HEK293 (cell line): ENCODE data around the gene KSR1.
A peak's percentile ranks its signal among the peaks of the same experiment; 100 is the strongest.

Source experiments
- CTCF ChIA-PET: fragments of 350-600 bp; formaldehyde crosslinking; extraction: SDS; loops from one replicate; lab custom pipeline; 2021; ENCODE audit warnings: antibody characterized with exemption; lab: Yijun Ruan, JAX
- POLR2A ChIA-PET: fragments of 300-600 bp; formaldehyde crosslinking; extraction: SDS; loops from one replicate; lab custom pipeline; 2020; ENCODE audit warnings: antibody characterized with exemption, inconsistent platforms; lab: Yijun Ruan, JAX
- H3K27ac ChIP-seq: fragments of 200-500 bp; sonication (Bioruptor generic); 2 replicates; pipeline ENCODE4 v1.5.1; 2014; ENCODE audit warnings: low read depth, low read length, control low read depth, inconsistent platforms; ENCODE audit errors: extremely low read depth
- H3K36me3 ChIP-seq, 2 experiments: fragments of 200-500 bp in 1 of 2; sonication (Bioruptor generic) in 1 of 2; 1 replicate in 1 of 2; 2 replicates in 1 of 2; pipeline ENCODE4 v1.5.1; 2014 to 2017; ENCODE audit warnings: inconsistent platforms in 2 of 2, low read length in 2 of 2; ENCODE audit not compliant: control insufficient read depth in 2 of 2, insufficient read depth in 1 of 2
- H3K4me1 ChIP-seq: fragments of 200-500 bp; sonication (Bioruptor generic); 2 replicates; pipeline ENCODE4 v1.5.1; 2014; ENCODE audit warnings: mild to moderate bottlenecking, low read length, inconsistent platforms; ENCODE audit not compliant: control insufficient read depth, insufficient read depth
- H3K4me3 ChIP-seq: 2 replicates; pipeline ENCODE4 v1.5.1; 2011; ENCODE audit warnings: low read depth, mild to moderate bottlenecking, control low read depth, low read length, moderate library complexity
- H3K9me3 ChIP-seq: fragments of 200-500 bp; sonication (Bioruptor generic); 2 replicates; pipeline ENCODE4 v1.5.1; 2014; ENCODE audit warnings: low read depth, low read length, inconsistent platforms; ENCODE audit not compliant: control insufficient read depth, insufficient read depth
- IKZF3 ChIP-seq: fragments of 450-650 bp; IDR thresholded peaks from 2 replicates; pipeline ENCODE4 v1.5.0; 2018; ENCODE audit warnings: missing biosample characterization, mild to moderate bottlenecking, missing genetic modification characterization, moderate library complexity
- PRDM1 ChIP-seq: fragments of 450-650 bp; formaldehyde crosslinking; IDR thresholded peaks from 2 replicates; pipeline ENCODE4; 2016; ENCODE audit warnings: missing biosample characterization, missing genetic modification characterization
- SCRT2 ChIP-seq: fragments of 450-650 bp; formaldehyde crosslinking; IDR thresholded peaks from 2 replicates; pipeline ENCODE4 v1.5.1; 2016; ENCODE audit warnings: missing biosample characterization, missing genetic modification characterization
- ZBTB7A ChIP-seq: fragments of 450-650 bp; formaldehyde crosslinking; IDR thresholded peaks from 2 replicates; pipeline ENCODE4 v1.5.1; 2016; ENCODE audit warnings: low read depth, missing biosample characterization, missing genetic modification characterization
- ZNF157 ChIP-seq: fragments of 450-650 bp; formaldehyde crosslinking; IDR thresholded peaks from 2 replicates; pipeline ENCODE4 v1.5.1; 2016; ENCODE audit warnings: missing biosample characterization, missing genetic modification characterization
- ZNF16 ChIP-seq: fragments of 450-650 bp; formaldehyde crosslinking; IDR thresholded peaks from 2 replicates; pipeline ENCODE4 v1.5.1; 2016; ENCODE audit warnings: low read depth, missing biosample characterization, missing genetic modification characterization
- ZNF19 ChIP-seq: fragments of 450-650 bp; formaldehyde crosslinking; IDR thresholded peaks from 2 replicates; pipeline ENCODE4; 2016; ENCODE audit warnings: missing biosample characterization, missing genetic modification characterization, low read depth
- ZNF23 ChIP-seq: fragments of 450-650 bp; formaldehyde crosslinking; IDR thresholded peaks from 2 replicates; pipeline ENCODE4 v1.5.1; 2016; ENCODE audit warnings: missing biosample characterization, missing genetic modification characterization, borderline replicate concordance
- ZNF266 ChIP-seq: fragments of 450-650 bp; formaldehyde crosslinking; IDR thresholded peaks from 2 replicates; pipeline ENCODE4 v1.5.1; 2016; ENCODE audit warnings: missing biosample characterization, missing genetic modification characterization, low read depth
- ZNF335 ChIP-seq: fragments of 450-650 bp; formaldehyde crosslinking; conservative IDR thresholded peaks from 2 replicates; pipeline ENCODE4 v1.5.1; 2016; ENCODE audit warnings: missing biosample characterization, missing genetic modification characterization
- ZNF394 ChIP-seq: fragments of 450-650 bp; formaldehyde crosslinking; IDR thresholded peaks from 2 replicates; pipeline ENCODE4 v1.5.1; 2016; ENCODE audit warnings: missing biosample characterization, missing genetic modification characterization, mild to moderate bottlenecking, moderate library complexity, borderline replicate concordance
- ZNF548 ChIP-seq: fragments of 450-650 bp; formaldehyde crosslinking; IDR thresholded peaks from 2 replicates; pipeline ENCODE4 v1.5.1; 2016; ENCODE audit warnings: missing biosample characterization, missing genetic modification characterization
- ZNF555 ChIP-seq: fragments of 450-650 bp; formaldehyde crosslinking; conservative IDR thresholded peaks from 2 replicates; pipeline ENCODE4 v1.5.1; 2017; ENCODE audit warnings: missing biosample characterization, mild to moderate bottlenecking, missing genetic modification characterization, inconsistent platforms
- ZNF561 ChIP-seq: fragments of 450-650 bp; IDR thresholded peaks from 2 replicates; pipeline ENCODE4 v1.5.1; 2018; ENCODE audit warnings: missing biosample characterization, missing genetic modification characterization, borderline replicate concordance
- ZNF654 ChIP-seq: fragments of 450-650 bp; formaldehyde crosslinking; IDR thresholded peaks from 2 replicates; pipeline ENCODE4 v1.5.1; 2016; ENCODE audit warnings: low read depth, missing biosample characterization, missing genetic modification characterization
- ZNF660 ChIP-seq: fragments of 450-650 bp; IDR thresholded peaks from 2 replicates; pipeline ENCODE4 v1.5.1; 2018; ENCODE audit warnings: missing biosample characterization, mild to moderate bottlenecking, missing genetic modification characterization
- ZNF664 ChIP-seq: fragments of 450-650 bp; formaldehyde crosslinking; IDR thresholded peaks from 2 replicates; pipeline ENCODE4 v1.5.1; 2016; ENCODE audit warnings: missing biosample characterization, missing genetic modification characterization
- ZNF677 ChIP-seq: fragments of 450-650 bp; IDR thresholded peaks from 2 replicates; pipeline ENCODE4 v1.5.0; 2018; ENCODE audit warnings: missing biosample characterization, mild to moderate bottlenecking, missing genetic modification characterization, moderate library complexity
- ZNF76 ChIP-seq: fragments of 450-650 bp; formaldehyde crosslinking; IDR thresholded peaks from 2 replicates; pipeline ENCODE4; 2016; ENCODE audit warnings: low read depth, missing biosample characterization, missing genetic modification characterization, borderline replicate concordance
- ZSCAN16 ChIP-seq: fragments of 450-650 bp; formaldehyde crosslinking; IDR thresholded peaks from 2 replicates; pipeline ENCODE4 v1.5.1; 2016; ENCODE audit warnings: missing biosample characterization, missing genetic modification characterization
- TF ChIP-seq, protein P1 (sequence below): fragments of 450-650 bp; formaldehyde crosslinking; IDR thresholded peaks from 2 replicates; pipeline ENCODE4 v1.5.1; 2016; ENCODE audit warnings: missing biosample characterization, missing genetic modification characterization
- TF ChIP-seq, protein P2 (sequence below): fragments of 450-650 bp; formaldehyde crosslinking; conservative IDR thresholded peaks from 2 replicates; pipeline ENCODE4 v1.5.1; 2016; ENCODE audit warnings: low read depth, missing biosample characterization, missing genetic modification characterization
- TF ChIP-seq, protein P3 (sequence below): fragments of 450-650 bp; formaldehyde crosslinking; IDR thresholded peaks from 2 replicates; pipeline ENCODE4 v1.5.1; 2016; ENCODE audit warnings: missing biosample characterization, missing genetic modification characterization
- TF ChIP-seq, protein P4 (sequence below): fragments of 450-650 bp; formaldehyde crosslinking; IDR thresholded peaks from 2 replicates; pipeline ENCODE4 v1.5.1; 2017; ENCODE audit warnings: missing biosample characterization, missing genetic modification characterization

Gene KSR1

GRCh38 chr17:27654136-27654535 is 197.9 kb downstream of the KSR1 start:
- POLR2A ChIA-PET = interaction anchor here (1.3 kb wide), 1 partner anchor 103 kb away, joined by 4 read pairs; no protein-coding TSS in a partner anchor
- CTCF ChIA-PET = interaction anchor here (0.6 to 11.6 kb wide), 62 partner anchors 8 to 648 kb away, joined by 3 to 278 read pairs (median 4); no protein-coding TSS in a partner anchor

DNA sequence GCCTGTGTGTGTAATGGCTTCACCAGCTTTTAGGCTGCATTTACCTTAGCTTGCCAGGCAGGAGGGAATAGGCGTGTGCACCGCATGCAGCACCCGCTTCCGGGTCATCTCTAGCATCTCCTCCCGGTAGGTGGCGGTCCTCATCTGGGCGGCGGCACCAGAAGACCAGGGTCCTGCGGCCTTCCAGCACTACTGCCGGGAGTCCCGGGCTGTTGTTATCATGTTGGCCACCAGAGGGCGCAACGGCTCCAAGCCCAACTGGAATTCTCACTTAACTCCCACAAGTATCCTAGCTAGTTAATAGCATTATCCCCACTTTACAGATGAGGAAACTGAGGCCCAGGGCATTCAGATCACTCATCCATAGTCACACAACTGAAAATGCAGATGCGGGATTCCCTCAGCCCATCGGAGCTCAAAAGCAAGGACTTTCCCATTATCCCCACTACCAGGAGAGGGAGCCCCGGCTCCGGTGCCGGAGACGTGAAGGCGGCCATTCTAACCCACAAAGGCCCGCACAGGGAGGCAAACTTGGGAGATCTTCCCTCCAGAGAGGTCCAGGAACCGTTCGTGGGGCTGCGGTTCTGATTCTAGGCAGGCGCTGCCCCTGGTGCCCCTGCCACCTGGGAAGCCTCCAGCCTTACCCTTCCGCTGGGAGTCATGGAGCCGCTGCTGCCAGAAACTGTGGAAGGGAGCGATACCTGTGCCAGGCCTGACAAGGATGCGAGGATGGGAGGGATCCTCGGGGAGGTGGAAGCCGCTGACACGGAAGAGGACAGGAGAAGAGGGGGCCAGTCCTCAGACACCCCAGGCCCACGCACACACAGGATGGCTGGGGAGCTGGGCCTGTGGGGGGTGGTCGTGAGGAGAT is 198.6 kb downstream of the KSR1 start:
- no peaks in the 10 kb centered on the region for H3K9me3 ChIP-seq
- no peaks in the 10 kb centered on the region for H3K4me1 ChIP-seq
- CTCF ChIA-PET = interaction anchor here (0.5 to 11.6 kb wide), 76 partner anchors 8 to 647 kb away, joined by 3 to 278 read pairs (median 4); no protein-coding TSS in a partner anchor
- POLR2A ChIA-PET = interaction anchor here (1.3 kb wide), 1 partner anchor 102 kb away, joined by 4 read pairs; no protein-coding TSS in a partner anchor
- no peak overlapping the region for H3K27ac ChIP-seq
- H3K4me3 ChIP-seq = no peak overlapping the region
- H3K36me3 ChIP-seq = no peaks in the 10 kb centered on the region
- TF ChIP-seq ZNF561 = no peak
- TF ChIP-seq ZNF654 (tag by site-specific recombination) = peak; percentile 60
- TF ChIP-seq, protein P1, sequence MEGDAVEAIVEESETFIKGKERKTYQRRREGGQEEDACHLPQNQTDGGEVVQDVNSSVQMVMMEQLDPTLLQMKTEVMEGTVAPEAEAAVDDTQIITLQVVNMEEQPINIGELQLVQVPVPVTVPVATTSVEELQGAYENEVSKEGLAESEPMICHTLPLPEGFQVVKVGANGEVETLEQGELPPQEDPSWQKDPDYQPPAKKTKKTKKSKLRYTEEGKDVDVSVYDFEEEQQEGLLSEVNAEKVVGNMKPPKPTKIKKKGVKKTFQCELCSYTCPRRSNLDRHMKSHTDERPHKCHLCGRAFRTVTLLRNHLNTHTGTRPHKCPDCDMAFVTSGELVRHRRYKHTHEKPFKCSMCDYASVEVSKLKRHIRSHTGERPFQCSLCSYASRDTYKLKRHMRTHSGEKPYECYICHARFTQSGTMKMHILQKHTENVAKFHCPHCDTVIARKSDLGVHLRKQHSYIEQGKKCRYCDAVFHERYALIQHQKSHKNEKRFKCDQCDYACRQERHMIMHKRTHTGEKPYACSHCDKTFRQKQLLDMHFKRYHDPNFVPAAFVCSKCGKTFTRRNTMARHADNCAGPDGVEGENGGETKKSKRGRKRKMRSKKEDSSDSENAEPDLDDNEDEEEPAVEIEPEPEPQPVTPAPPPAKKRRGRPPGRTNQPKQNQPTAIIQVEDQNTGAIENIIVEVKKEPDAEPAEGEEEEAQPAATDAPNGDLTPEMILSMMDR = peak; percentile 96
- TF ChIP-seq ZNF76 = no peak
- TF ChIP-seq ZNF335 (tag by site-specific recombination) = peak; percentile 39
- TF ChIP-seq ZNF266 (tag by site-specific recombination) = no peak
- peak; percentile 72; the same call in 1 of the 2 replicates for TF ChIP-seq ZNF664
- TF ChIP-seq ZNF394 (tag by site-specific recombination) = no peak
- TF ChIP-seq ZNF16 (tag by site-specific recombination) = no peak
- TF ChIP-seq IKZF3 (tag by site-specific recombination) = peak; percentile 39; the same call in 1 of the 2 replicates
- no peak for TF ChIP-seq PRDM1 (tag by site-specific recombination)
- TF ChIP-seq ZNF660 (tag by site-specific recombination) = 0 out of 2 replicates have a peak, but pooled peaks have one; percentile 42
- TF ChIP-seq, protein P2, sequence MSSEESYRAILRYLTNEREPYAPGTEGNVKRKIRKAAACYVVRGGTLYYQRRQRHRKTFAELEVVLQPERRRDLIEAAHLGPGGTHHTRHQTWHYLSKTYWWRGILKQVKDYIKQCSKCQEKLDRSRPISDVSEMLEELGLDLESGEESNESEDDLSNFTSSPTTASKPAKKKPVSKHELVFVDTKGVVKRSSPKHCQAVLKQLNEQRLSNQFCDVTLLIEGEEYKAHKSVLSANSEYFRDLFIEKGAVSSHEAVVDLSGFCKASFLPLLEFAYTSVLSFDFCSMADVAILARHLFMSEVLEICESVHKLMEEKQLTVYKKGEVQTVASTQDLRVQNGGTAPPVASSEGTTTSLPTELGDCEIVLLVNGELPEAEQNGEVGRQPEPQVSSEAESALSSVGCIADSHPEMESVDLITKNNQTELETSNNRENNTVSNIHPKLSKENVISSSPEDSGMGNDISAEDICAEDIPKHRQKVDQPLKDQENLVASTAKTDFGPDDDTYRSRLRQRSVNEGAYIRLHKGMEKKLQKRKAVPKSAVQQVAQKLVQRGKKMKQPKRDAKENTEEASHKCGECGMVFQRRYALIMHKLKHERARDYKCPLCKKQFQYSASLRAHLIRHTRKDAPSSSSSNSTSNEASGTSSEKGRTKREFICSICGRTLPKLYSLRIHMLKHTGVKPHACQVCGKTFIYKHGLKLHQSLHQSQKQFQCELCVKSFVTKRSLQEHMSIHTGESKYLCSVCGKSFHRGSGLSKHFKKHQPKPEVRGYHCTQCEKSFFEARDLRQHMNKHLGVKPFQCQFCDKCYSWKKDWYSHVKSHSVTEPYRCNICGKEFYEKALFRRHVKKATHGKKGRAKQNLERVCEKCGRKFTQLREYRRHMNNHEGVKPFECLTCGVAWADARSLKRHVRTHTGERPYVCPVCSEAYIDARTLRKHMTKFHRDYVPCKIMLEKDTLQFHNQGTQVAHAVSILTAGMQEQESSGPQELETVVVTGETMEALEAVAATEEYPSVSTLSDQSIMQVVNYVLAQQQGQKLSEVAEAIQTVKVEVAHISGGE (tag by site-specific recombination) = peak; percentile 93
- TF ChIP-seq, protein P3, sequence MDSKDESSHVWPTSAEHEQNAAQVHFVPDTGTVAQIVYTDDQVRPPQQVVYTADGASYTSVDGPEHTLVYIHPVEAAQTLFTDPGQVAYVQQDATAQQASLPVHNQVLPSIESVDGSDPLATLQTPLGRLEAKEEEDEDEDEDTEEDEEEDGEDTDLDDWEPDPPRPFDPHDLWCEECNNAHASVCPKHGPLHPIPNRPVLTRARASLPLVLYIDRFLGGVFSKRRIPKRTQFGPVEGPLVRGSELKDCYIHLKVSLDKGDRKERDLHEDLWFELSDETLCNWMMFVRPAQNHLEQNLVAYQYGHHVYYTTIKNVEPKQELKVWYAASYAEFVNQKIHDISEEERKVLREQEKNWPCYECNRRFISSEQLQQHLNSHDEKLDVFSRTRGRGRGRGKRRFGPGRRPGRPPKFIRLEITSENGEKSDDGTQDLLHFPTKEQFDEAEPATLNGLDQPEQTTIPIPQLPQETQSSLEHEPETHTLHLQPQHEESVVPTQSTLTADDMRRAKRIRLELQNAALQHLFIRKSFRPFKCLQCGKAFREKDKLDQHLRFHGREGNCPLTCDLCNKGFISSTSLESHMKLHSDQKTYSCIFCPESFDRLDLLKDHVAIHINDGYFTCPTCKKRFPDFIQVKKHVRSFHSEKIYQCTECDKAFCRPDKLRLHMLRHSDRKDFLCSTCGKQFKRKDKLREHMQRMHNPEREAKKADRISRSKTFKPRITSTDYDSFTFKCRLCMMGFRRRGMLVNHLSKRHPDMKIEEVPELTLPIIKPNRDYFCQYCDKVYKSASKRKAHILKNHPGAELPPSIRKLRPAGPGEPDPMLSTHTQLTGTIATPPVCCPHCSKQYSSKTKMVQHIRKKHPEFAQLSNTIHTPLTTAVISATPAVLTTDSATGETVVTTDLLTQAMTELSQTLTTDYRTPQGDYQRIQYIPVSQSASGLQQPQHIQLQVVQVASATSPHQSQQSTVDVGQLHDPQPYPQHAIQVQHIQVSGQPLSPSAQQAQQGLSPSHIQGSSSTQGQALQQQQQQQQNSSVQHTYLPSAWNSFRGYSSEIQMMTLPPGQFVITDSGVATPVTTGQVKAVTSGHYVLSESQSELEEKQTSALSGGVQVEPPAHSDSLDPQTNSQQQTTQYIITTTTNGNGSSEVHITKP (tag by site-specific recombination) = no peak
- no peak for TF ChIP-seq ZNF19 (tag by site-specific recombination)
- TF ChIP-seq, protein P4, sequence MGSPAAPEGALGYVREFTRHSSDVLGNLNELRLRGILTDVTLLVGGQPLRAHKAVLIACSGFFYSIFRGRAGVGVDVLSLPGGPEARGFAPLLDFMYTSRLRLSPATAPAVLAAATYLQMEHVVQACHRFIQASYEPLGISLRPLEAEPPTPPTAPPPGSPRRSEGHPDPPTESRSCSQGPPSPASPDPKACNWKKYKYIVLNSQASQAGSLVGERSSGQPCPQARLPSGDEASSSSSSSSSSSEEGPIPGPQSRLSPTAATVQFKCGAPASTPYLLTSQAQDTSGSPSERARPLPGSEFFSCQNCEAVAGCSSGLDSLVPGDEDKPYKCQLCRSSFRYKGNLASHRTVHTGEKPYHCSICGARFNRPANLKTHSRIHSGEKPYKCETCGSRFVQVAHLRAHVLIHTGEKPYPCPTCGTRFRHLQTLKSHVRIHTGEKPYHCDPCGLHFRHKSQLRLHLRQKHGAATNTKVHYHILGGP (tag by site-specific recombination) = no peak
- no peak for TF ChIP-seq ZNF677 (tag by site-specific recombination)
- TF ChIP-seq ZNF23 = no peak
- no peak for TF ChIP-seq ZNF548
- TF ChIP-seq ZNF555 = no peak

More at GRCh38 chr17:27654136-27654535, 197.9 kb downstream of the KSR1 start:
- H3K4me1 ChIP-seq = no peaks in the 10 kb centered on the region
- no peak for TF ChIP-seq ZBTB7A (tag by site-specific recombination)
- TF ChIP-seq ZNF157 = no peak
- no peak for TF ChIP-seq SCRT2 (tag by site-specific recombination)
- TF ChIP-seq ZSCAN16 (tag by site-specific recombination) = no peak
- H3K27ac ChIP-seq = no peak overlapping the region
- H3K9me3 ChIP-seq = no peaks in the 10 kb centered on the region
- no peak overlapping the region for H3K4me3 ChIP-seq
- no peaks in the 10 kb centered on the region for H3K36me3 ChIP-seq
